IMR-90 (cell line): Measurements from ENCODE around the gene POLD4. TPM values are rescaled to one million over a fixed set of nuclear protein-coding genes. Genes with fewer than 3 reads are reported as not detected.

Experiments
- ATAC-seq: fragments of 200-7000 bp; cut with Tn5 transposase; 2 replicates; pipeline ENCODE4 v1.9.1; 2020; ENCODE audit warnings: low read depth, mild to moderate bottlenecking, moderate library complexity
- BruUV-seq: library from RNA; stranded (reverse); fragments of 400-500 nt; replicated peaks from 2 replicates; lab custom pipeline; 2021; lab: Mats Ljungman, UMichigan
- CTCF ChIA-PET: fragments of 300-600 bp; formaldehyde crosslinking; extraction: SDS; loops from one replicate; lab custom pipeline; 2021; ENCODE audit warnings: antibody characterized with exemption; lab: Yijun Ruan, JAX
- POLR2A ChIA-PET: fragments of 300-600 bp; sonication (Branson Sonifier 250); formaldehyde crosslinking; loops from one replicate; lab custom pipeline; 2022; ENCODE audit warnings: antibody characterized with exemption; ENCODE audit not compliant: unreplicated experiment; lab: Charles Lee
- DNase-seq: peaks from one replicate; pipeline ENCODE4 v3.0.0; 2013
- H2AFZ ChIP-seq: replicated peaks from 2 replicates; pipeline ENCODE3; 2013; ENCODE audit warnings: low read length, mild to moderate bottlenecking; ENCODE audit not compliant: poor library complexity
- H2AK5ac ChIP-seq: 2 replicates; pipeline ENCODE4 v1.6.1; 2013; ENCODE audit warnings: low read depth, low read length, inconsistent platforms
- H2AK9ac ChIP-seq: replicated peaks from 2 replicates; pipeline ENCODE3; 2013; ENCODE audit warnings: mild to moderate bottlenecking, low read depth, low read length, moderate library complexity; ENCODE audit not compliant: poor library complexity
- H2BK120ac ChIP-seq: 2 replicates; pipeline ENCODE4 v1.6.1; 2013; ENCODE audit warnings: low read depth, low read length, inconsistent platforms
- H2BK15ac ChIP-seq: 3 replicates; pipeline ENCODE4 v1.6.1; 2013; ENCODE audit warnings: low read depth, low read length, inconsistent platforms
- H2BK20ac ChIP-seq: 2 replicates; pipeline ENCODE4 v1.6.1; 2013; ENCODE audit warnings: low read depth, mild to moderate bottlenecking, inconsistent platforms, low read length, moderate library complexity
- H2BK5ac ChIP-seq: 2 replicates; pipeline ENCODE4 v1.6.1; 2013; ENCODE audit warnings: mild to moderate bottlenecking, low read depth, low read length, inconsistent platforms; ENCODE audit not compliant: poor library complexity, severe bottlenecking
- H3K14ac ChIP-seq: replicated peaks from 2 replicates; pipeline ENCODE4 v1.6.1; 2013; ENCODE audit warnings: low read depth, low read length, inconsistent platforms
- H3K18ac ChIP-seq: 2 replicates; pipeline ENCODE4 v1.6.1; 2013; ENCODE audit warnings: low read depth, low read length, control low read depth
- H3K23ac ChIP-seq: 2 replicates; pipeline ENCODE4 v1.6.1; 2013; ENCODE audit warnings: low read depth, low read length, inconsistent platforms
- H3K27ac ChIP-seq: 2 replicates; pipeline ENCODE4 v1.5.1; 2013; ENCODE audit warnings: mild to moderate bottlenecking, control low read depth, low read length; ENCODE audit not compliant: insufficient read depth
- H3K27me3 ChIP-seq: 2 replicates; pipeline ENCODE4 v1.6.1; 2013; ENCODE audit warnings: low read length; ENCODE audit not compliant: control insufficient read depth, insufficient read depth
- H3K36me3 ChIP-seq: 2 replicates; pipeline ENCODE4 v1.6.1; 2013; ENCODE audit warnings: low read length, mixed read lengths; ENCODE audit not compliant: control insufficient read depth, insufficient read depth
- H3K4ac ChIP-seq: 2 replicates; pipeline ENCODE4 v1.6.1; 2013; ENCODE audit warnings: low read depth, low read length, inconsistent platforms
- H3K4me1 ChIP-seq: 2 replicates; pipeline ENCODE4 v1.6.1; 2013; ENCODE audit warnings: low read length, mixed read lengths; ENCODE audit not compliant: control insufficient read depth, insufficient read depth
- H3K4me2 ChIP-seq: 2 replicates; pipeline ENCODE4 v1.6.1; 2013; ENCODE audit warnings: low read depth, mild to moderate bottlenecking, control low read depth, low read length, moderate library complexity
- H3K4me3 ChIP-seq: 2 replicates; pipeline ENCODE4 v1.5.1; 2013; ENCODE audit warnings: low read depth, mild to moderate bottlenecking, control low read depth, low read length, moderate library complexity; ENCODE audit not compliant: insufficient read depth
- H3K56ac ChIP-seq: 2 replicates; pipeline ENCODE4 v1.6.1; 2013; ENCODE audit warnings: low read length, inconsistent platforms; ENCODE audit not compliant: insufficient read depth; ENCODE audit errors: extremely low read depth
- H3K79me1 ChIP-seq, 2 experiments: 2 replicates each; pipeline ENCODE4 v1.6.1; 2013; ENCODE audit warnings: low read length in 2 of 2, inconsistent platforms in 1 of 2, low read depth in 1 of 2
- H3K9ac ChIP-seq: 2 replicates; pipeline ENCODE4 v1.6.1; 2013; ENCODE audit warnings: low read depth, low read length, control low read depth
- H3K9me1 ChIP-seq: 2 replicates; pipeline ENCODE4 v1.6.1; 2013; ENCODE audit warnings: low read length, inconsistent platforms; ENCODE audit not compliant: insufficient read depth
- H3K9me3 ChIP-seq: 2 replicates; pipeline ENCODE4 v1.6.1; 2013; ENCODE audit warnings: low read length; ENCODE audit not compliant: control insufficient read depth, insufficient read depth
- H4K20me1 ChIP-seq: 2 replicates; pipeline ENCODE4 v1.6.1; 2013; ENCODE audit warnings: low read length, inconsistent platforms; ENCODE audit not compliant: insufficient read depth
- H4K5ac ChIP-seq: 2 replicates; pipeline ENCODE4 v1.6.1; 2013; ENCODE audit warnings: mild to moderate bottlenecking, low read depth, low read length, control low read depth
- H4K8ac ChIP-seq, 2 experiments: 2 replicates each; pipeline ENCODE4 v1.6.1; 2013; ENCODE audit warnings: low read depth in 2 of 2, low read length in 2 of 2, control low read depth in 1 of 2, inconsistent platforms in 1 of 2
- H4K91ac ChIP-seq: 2 replicates; pipeline ENCODE4 v1.6.1; 2013; ENCODE audit warnings: low read depth, low read length, inconsistent platforms; ENCODE audit not compliant: insufficient read depth
- BHLHE40 ChIP-seq: fragments of 150-350 bp; IDR thresholded peaks from 2 replicates; pipeline ENCODE4 v1.6.1; 2016; ENCODE audit warnings: mild to moderate bottlenecking, low read depth, low read length
- CEBPB ChIP-seq: IDR thresholded peaks from 2 replicates; pipeline ENCODE4 v1.6.1; 2012; ENCODE audit warnings: low read depth, low read length, improper control_type of control experiment
- CHD1 ChIP-seq: IDR thresholded peaks from 2 replicates; pipeline ENCODE4 v1.6.1; 2012; ENCODE audit warnings: low read depth, low read length, improper control_type of control experiment
- FOS ChIP-seq: fragments of 150-350 bp; IDR thresholded peaks from 2 replicates; pipeline ENCODE4 v1.6.1; 2016; ENCODE audit warnings: low read depth, low read length
- MAFK ChIP-seq: IDR thresholded peaks from 2 replicates; pipeline ENCODE4 v1.6.1; 2012; ENCODE audit warnings: low read depth, low read length, improper control_type of control experiment
- MAZ ChIP-seq: IDR thresholded peaks from 2 replicates; pipeline ENCODE4 v1.6.1; 2012; ENCODE audit warnings: low read depth, mild to moderate bottlenecking, low read length, improper control_type of control experiment, moderate library complexity, borderline replicate concordance
- MXI1 ChIP-seq: IDR thresholded peaks from 2 replicates; pipeline ENCODE4 v1.6.1; 2012; ENCODE audit warnings: low read depth, mild to moderate bottlenecking, low read length, moderate library complexity, borderline replicate concordance
- NFE2L2 ChIP-seq: fragments of 150-350 bp; IDR thresholded peaks from 2 replicates; pipeline ENCODE4 v1.6.1; 2016; ENCODE audit warnings: low read depth, mild to moderate bottlenecking, low read length
- POLR2A ChIP-seq: IDR thresholded peaks from 2 replicates; pipeline ENCODE4 v1.6.1; 2012; ENCODE audit warnings: mild to moderate bottlenecking, low read depth, low read length
- RAD21 ChIP-seq: IDR thresholded peaks from 2 replicates; pipeline ENCODE4 v1.6.1; 2012; ENCODE audit warnings: low read length, improper control_type of control experiment
- RCOR1 ChIP-seq: IDR thresholded peaks from 2 replicates; pipeline ENCODE4 v1.6.1; 2012; ENCODE audit warnings: mild to moderate bottlenecking, low read length, improper control_type of control experiment; ENCODE audit not compliant: insufficient replicate concordance
- RFX5 ChIP-seq: IDR thresholded peaks from 2 replicates; pipeline ENCODE4 v1.8.0; 2012; ENCODE audit warnings: low read depth, mild to moderate bottlenecking, low read length, moderate library complexity
- SMC3 ChIP-seq: fragments of 150-350 bp; IDR thresholded peaks from 2 replicates; pipeline ENCODE4 v1.6.1; 2016; ENCODE audit warnings: low read depth, mild to moderate bottlenecking, antibody characterized with exemption, low read length, moderate library complexity
- WGBS, 2 experiments: methylation state at CpG; one replicate each; pipeline versions ENCODE4 v1.1.5 to v1.1.7; 2013; ENCODE audit warnings: missing lambda C conversion rate in 2 of 2; ENCODE audit not compliant: insufficient read length in 1 of 2; ENCODE audit errors: extremely low coverage in 2 of 2; 5-methylcytosine and 5-hydroxymethylcytosine counted together
- dilution Hi-C: fragments of 300-500 bp; cut with HindIII; formaldehyde crosslinking; loops from one replicate; pipeline ENCODE4 v1.14.3; 2018; ENCODE audit warnings: low sequenced_read_pairs; ENCODE audit not compliant: unreplicated experiment
- in situ Hi-C: fragments of 300-500 bp; cut with MboI; formaldehyde crosslinking; loops from 3 replicates; pipeline ENCODE4 v1.14.3; 2019; ENCODE audit warnings: low sequenced_read_pairs, inconsistent platforms, mixed read lengths
- intact Hi-C: fragments of 100-400 bp; cut with micrococcal nuclease; formaldehyde crosslinking; loops from 2 replicates; pipeline ENCODE4 v1.10.0; 2022
- polyA plus RNA-seq, 3 experiments: library from polyadenylated mRNA; depleted of rRNA; stranded (reverse); fragments of >200 nt; gene quantifications; 2 replicates each; pipeline ENCODE4 v1.2.3, GENCODE V29; 2012; ENCODE audit warnings: low replicate concordance in 1 of 3
- total RNA-seq: library from RNA; depleted of rRNA; stranded (reverse); fragments of >200 nt; gene quantifications from 2 replicates; pipeline ENCODE4 v1.2.3, GENCODE V29; 2012
- TF ChIP-seq, protein P1 (sequence below): fragments of 150-350 bp; IDR thresholded peaks from 2 replicates; pipeline ENCODE4 v1.6.1; 2016; ENCODE audit warnings: low read depth, mild to moderate bottlenecking, low read length, moderate library complexity, borderline replicate concordance
- TF ChIP-seq, protein P2 (sequence below): fragments of 150-350 bp; IDR thresholded peaks from 2 replicates; pipeline ENCODE4 v1.6.1; 2017; ENCODE audit warnings: mild to moderate bottlenecking, antibody characterized with exemption, low read length, low read depth
- TF ChIP-seq, protein P3 (sequence below): conservative IDR thresholded peaks from 2 replicates; pipeline ENCODE4 v1.5.1; 2012; ENCODE audit warnings: mild to moderate bottlenecking, low read depth, low read length, improper control_type of control experiment

POLD4 gene
- total and polyA plus RNA-seq, 2 of the 4 experiments (the other 2 are of a cell fraction) = 46.4 to 133 TPM

DNA sequence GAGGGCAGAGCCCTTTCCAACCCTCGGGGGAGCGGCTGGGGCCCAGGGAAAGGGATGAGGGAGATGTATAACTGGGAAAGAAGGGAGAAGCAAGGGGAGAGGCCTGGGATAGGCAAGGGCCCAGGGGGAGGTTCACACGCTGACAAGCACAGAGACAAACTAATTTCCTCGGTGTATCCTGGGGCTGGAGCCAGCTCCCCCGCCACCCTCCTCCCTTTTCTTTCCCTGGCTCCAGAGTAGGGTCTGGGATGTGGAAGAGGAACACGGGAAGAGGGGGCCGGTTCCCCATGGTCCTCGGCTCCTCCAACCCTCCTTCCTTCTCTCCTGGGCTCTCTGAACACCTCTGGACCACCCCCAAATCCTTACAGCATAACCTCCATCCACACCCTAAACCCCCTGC is 13.2 kb upstream of the POLD4 start:
- TF ChIP-seq MXI1 (no peak), FOS (no peak), SMC3 (no peak), MAFK (no peak), RFX5 (no peak), CHD1 (no peak), CEBPB (no peak), RCOR1 (no peak), NFE2L2 (no peak), BHLHE40 (no peak), POLR2A (no peak), RAD21 (no peak), MAZ (no peak)
- TF ChIP-seq, protein P1, sequence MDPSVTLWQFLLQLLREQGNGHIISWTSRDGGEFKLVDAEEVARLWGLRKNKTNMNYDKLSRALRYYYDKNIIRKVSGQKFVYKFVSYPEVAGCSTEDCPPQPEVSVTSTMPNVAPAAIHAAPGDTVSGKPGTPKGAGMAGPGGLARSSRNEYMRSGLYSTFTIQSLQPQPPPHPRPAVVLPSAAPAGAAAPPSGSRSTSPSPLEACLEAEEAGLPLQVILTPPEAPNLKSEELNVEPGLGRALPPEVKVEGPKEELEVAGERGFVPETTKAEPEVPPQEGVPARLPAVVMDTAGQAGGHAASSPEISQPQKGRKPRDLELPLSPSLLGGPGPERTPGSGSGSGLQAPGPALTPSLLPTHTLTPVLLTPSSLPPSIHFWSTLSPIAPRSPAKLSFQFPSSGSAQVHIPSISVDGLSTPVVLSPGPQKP = no peak
- TF ChIP-seq, protein P2, sequence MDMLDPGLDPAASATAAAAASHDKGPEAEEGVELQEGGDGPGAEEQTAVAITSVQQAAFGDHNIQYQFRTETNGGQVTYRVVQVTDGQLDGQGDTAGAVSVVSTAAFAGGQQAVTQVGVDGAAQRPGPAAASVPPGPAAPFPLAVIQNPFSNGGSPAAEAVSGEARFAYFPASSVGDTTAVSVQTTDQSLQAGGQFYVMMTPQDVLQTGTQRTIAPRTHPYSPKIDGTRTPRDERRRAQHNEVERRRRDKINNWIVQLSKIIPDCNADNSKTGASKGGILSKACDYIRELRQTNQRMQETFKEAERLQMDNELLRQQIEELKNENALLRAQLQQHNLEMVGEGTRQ = no peak
- TF ChIP-seq, protein P3, sequence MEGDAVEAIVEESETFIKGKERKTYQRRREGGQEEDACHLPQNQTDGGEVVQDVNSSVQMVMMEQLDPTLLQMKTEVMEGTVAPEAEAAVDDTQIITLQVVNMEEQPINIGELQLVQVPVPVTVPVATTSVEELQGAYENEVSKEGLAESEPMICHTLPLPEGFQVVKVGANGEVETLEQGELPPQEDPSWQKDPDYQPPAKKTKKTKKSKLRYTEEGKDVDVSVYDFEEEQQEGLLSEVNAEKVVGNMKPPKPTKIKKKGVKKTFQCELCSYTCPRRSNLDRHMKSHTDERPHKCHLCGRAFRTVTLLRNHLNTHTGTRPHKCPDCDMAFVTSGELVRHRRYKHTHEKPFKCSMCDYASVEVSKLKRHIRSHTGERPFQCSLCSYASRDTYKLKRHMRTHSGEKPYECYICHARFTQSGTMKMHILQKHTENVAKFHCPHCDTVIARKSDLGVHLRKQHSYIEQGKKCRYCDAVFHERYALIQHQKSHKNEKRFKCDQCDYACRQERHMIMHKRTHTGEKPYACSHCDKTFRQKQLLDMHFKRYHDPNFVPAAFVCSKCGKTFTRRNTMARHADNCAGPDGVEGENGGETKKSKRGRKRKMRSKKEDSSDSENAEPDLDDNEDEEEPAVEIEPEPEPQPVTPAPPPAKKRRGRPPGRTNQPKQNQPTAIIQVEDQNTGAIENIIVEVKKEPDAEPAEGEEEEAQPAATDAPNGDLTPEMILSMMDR = no peak
- Histone ChIP-seq H3K9me3 (no peaks in the 10 kb centered on the region), H3K4ac (peak overlapping the region; percentile 87), H3K56ac (no peak overlapping the region), H2AFZ (peak overlapping the region; percentile 4), H3K27ac (peak overlapping the region; percentile 80), H2BK5ac (peak overlapping the region; percentile 47), H2BK20ac (0 out of 2 replicates have a peak overlapping the region, but pooled peaks have one; percentile 26), H3K14ac (peak overlapping the region; percentile 60), H4K8ac (peak overlapping the region; percentile 0 to 71; a peak in 2 of 4 replicates), H3K79me1 (peaks cover 5 to 74% of the 10 kb centered on the region in 2 experiments; a peak in 3 of 4 replicates), H3K4me3 (no peak overlapping the region), H3K9ac (peak overlapping the region; percentile 20), H3K4me1 (peaks cover 48% of the 10 kb centered on the region), H3K36me3 (peaks cover 26% of the 10 kb centered on the region), H3K27me3 (no peaks in the 10 kb centered on the region), H3K9me1 (peaks cover 46% of the 10 kb centered on the region), H2BK15ac (peak overlapping the region; percentile 29; the same call in 1 of the 3 replicates), H4K20me1 (peaks cover 62% of the 10 kb centered on the region), H4K91ac (peak overlapping the region; percentile 81), H3K18ac (peak overlapping the region; percentile 50), H3K23ac (peak overlapping the region; percentile 22; the same call in 1 of the 2 replicates), H2AK9ac (peak overlapping the region; percentile 80), H2BK120ac (peak overlapping the region; percentile 73), H2AK5ac (peak overlapping the region; percentile 79; the same call in 1 of the 2 replicates), H4K5ac (peak overlapping the region; percentile 81), H3K4me2 (peak overlapping the region; percentile 56)
- in situ Hi-C loops = no loop called here
- dilution Hi-C loops = no loop called here
- DNase-seq = no peak
- no CpG with 5 or more reads among the region's 8 CpGs for WGBS, 2 experiments
- intact Hi-C loops = no loop called here
- no TSS peak for BruUV-seq
- POLR2A ChIA-PET = no interaction called here
- CTCF ChIA-PET = no interaction called here
- ATAC-seq = peak; percentile 15
